Measurements from ENCODE around the gene MBD2. TPM values are rescaled to one million over a fixed set of nuclear protein-coding genes. Genes with fewer than 3 reads are reported as not detected.
A peak's percentile ranks its signal among the peaks of the same experiment; 100 is the strongest.

The MBD2 gene
- total RNA-seq, 1 experiment from 2014 or later, result 23.2 TPM

GRCh38 chr18:54257015-54257414, 32.5 kb upstream of the MBD2 start:
- no peaks in the 10 kb centered on the region for H3K36me3 Mint-ChIP-seq (ENCODE audit: insufficient read depth, unreplicated experiment)
- no peaks in the 10 kb centered on the region for H3K27me3 Mint-ChIP-seq (ENCODE audit: insufficient read depth, unreplicated experiment)
- Histone ChIP-seq H3K4me3 (ENCODE audit: low read depth, low read length) (no peak overlapping the region), H3K9me3 (no peaks in the 10 kb centered on the region), H3K27me3 (replicated peaks; ENCODE audit: control insufficient read depth, insufficient read depth, low read length) (no peaks in the 10 kb centered on the region), H3K4me1 (peaks cover 30% of the 10 kb centered on the region), H3K36me3 (ENCODE audit: control insufficient read depth, insufficient read depth, low read length) (no peaks in the 10 kb centered on the region)
- TF ChIP-seq CTCF (IDR thresholded peaks at IDR 0.05; ENCODE audit: insufficient read depth in 1 of 2, low read depth in 1 of 2, low read length in 1 of 2, severe bottlenecking in 1 of 2, unreplicated experiment in 1 of 2), result no peak
- H3K9me3 Mint-ChIP-seq (ENCODE audit: unreplicated experiment), result no peaks in the 10 kb centered on the region
- intact Hi-C loops (cut with micrococcal nuclease; ENCODE audit: unreplicated experiment), result no loop called here
- no TSS peak for BruUV-seq (replicated peaks)
- CTCF ChIA-PET, result no interaction called here
- POLR2A ChIA-PET, result no interaction called here
- peaks cover 6% of the 10 kb centered on the region for H3K4me1 Mint-ChIP-seq (ENCODE audit: low read depth, unreplicated experiment)
- H3K4me3 Mint-ChIP-seq (ENCODE audit: unreplicated experiment), result no peak overlapping the region
- no peak for DNase-seq
- H3K27ac Mint-ChIP-seq (ENCODE audit: unreplicated experiment), result no peak overlapping the region

- no peak for TF ChIP-seq CTCF (IDR thresholded peaks at IDR 0.05; ENCODE audit: insufficient read depth in 1 of 2, low read depth in 1 of 2, low read length in 1 of 2, severe bottlenecking in 1 of 2, unreplicated experiment in 1 of 2)
- H3K9me3 Mint-ChIP-seq (ENCODE audit: unreplicated experiment), result no peaks in the 10 kb centered on the region
- H3K36me3 Mint-ChIP-seq (ENCODE audit: insufficient read depth, unreplicated experiment), result no peaks in the 10 kb centered on the region
- CTCF ChIA-PET, result no interaction called here
- H3K9me3 ChIP-seq, result no peaks in the 10 kb centered on the region
- H3K27me3 Mint-ChIP-seq (ENCODE audit: insufficient read depth, unreplicated experiment), result no peaks in the 10 kb centered on the region
- no peak overlapping the region for H3K27ac Mint-ChIP-seq (ENCODE audit: unreplicated experiment)
- H3K4me3 ChIP-seq (ENCODE audit: low read depth, low read length), result no peak overlapping the region
- no TSS peak for BruUV-seq (replicated peaks)
- H3K36me3 ChIP-seq (ENCODE audit: control insufficient read depth, insufficient read depth, low read length), result no peaks in the 10 kb centered on the region
- H3K4me1 ChIP-seq, result peaks cover 24% of the 10 kb centered on the region
- POLR2A ChIA-PET, result no interaction called here
- intact Hi-C loops (cut with micrococcal nuclease; ENCODE audit: unreplicated experiment), result loop anchor here (2.0 kb wide), 1 partner anchor 14 kb away; the partner anchor contains the start of gene POLI
- H3K4me1 Mint-ChIP-seq (ENCODE audit: low read depth, unreplicated experiment), result peaks cover 6% of the 10 kb centered on the region
- H3K27me3 ChIP-seq (replicated peaks; ENCODE audit: control insufficient read depth, insufficient read depth, low read length), result no peaks in the 10 kb centered on the region
- no peak for DNase-seq
- H3K4me3 Mint-ChIP-seq (ENCODE audit: unreplicated experiment), result peak overlapping the region; percentile 76
Measured at GRCh38 chr18:54255141-54255540, 30.7 kb upstream of the MBD2 start.

- no TSS peak for BruUV-seq (replicated peaks)
- peak overlapping the region; percentile 76 for H3K4me3 Mint-ChIP-seq (ENCODE audit: unreplicated experiment)
- CTCF ChIA-PET, result interaction anchor here (1.0 kb wide), 2 partner anchors 15 to 29 kb away, joined by 4 to 6 read pairs; partner anchors contain the start of genes MBD2 and POLI
Measured at GRCh38 chr18:54254265-54254758, 29.8 kb upstream of the MBD2 start.

More at GRCh38 chr18:54254265-54254758, 29.8 kb upstream of the MBD2 start:
- H3K9me3 ChIP-seq, result no peaks in the 10 kb centered on the region
- peaks cover 6% of the 10 kb centered on the region for H3K4me1 Mint-ChIP-seq (ENCODE audit: low read depth, unreplicated experiment)
- H3K36me3 ChIP-seq (ENCODE audit: control insufficient read depth, insufficient read depth, low read length), result no peaks in the 10 kb centered on the region
- intact Hi-C loops (cut with micrococcal nuclease; ENCODE audit: unreplicated experiment), result loop anchor here (1.0 to 2.0 kb wide), 3 partner anchors 14 to 30 kb away; partner anchors contain the start of genes MBD2 and POLI
- no peaks in the 10 kb centered on the region for H3K36me3 Mint-ChIP-seq (ENCODE audit: insufficient read depth, unreplicated experiment)
- peak overlapping the region; percentile 91 for H3K27ac Mint-ChIP-seq (ENCODE audit: unreplicated experiment)
- no peaks in the 10 kb centered on the region for H3K9me3 Mint-ChIP-seq (ENCODE audit: unreplicated experiment)
- H3K4me3 ChIP-seq (ENCODE audit: low read depth, low read length), result peak overlapping the region; percentile 12
- H3K27me3 ChIP-seq (replicated peaks; ENCODE audit: control insufficient read depth, insufficient read depth, low read length), result no peaks in the 10 kb centered on the region
- H3K4me1 ChIP-seq, result peaks cover 24% of the 10 kb centered on the region
- POLR2A ChIA-PET, result interaction anchor here (0.5 to 1.1 kb wide), 3 partner anchors 15 to 29 kb away, joined by 3 to 6 read pairs (median 4); partner anchors contain the start of gene POLI
- TF ChIP-seq CTCF (IDR thresholded peaks at IDR 0.05; ENCODE audit: insufficient read depth in 1 of 2, low read depth in 1 of 2, low read length in 1 of 2, severe bottlenecking in 1 of 2, unreplicated experiment in 1 of 2), result no peak
- H3K27me3 Mint-ChIP-seq (ENCODE audit: insufficient read depth, unreplicated experiment), result no peaks in the 10 kb centered on the region
- peak; percentile 66 to 69 for DNase-seq

Data from Caco-2 (cell line).